ENCODE measurements around the gene MIPOL1.

DNA sequence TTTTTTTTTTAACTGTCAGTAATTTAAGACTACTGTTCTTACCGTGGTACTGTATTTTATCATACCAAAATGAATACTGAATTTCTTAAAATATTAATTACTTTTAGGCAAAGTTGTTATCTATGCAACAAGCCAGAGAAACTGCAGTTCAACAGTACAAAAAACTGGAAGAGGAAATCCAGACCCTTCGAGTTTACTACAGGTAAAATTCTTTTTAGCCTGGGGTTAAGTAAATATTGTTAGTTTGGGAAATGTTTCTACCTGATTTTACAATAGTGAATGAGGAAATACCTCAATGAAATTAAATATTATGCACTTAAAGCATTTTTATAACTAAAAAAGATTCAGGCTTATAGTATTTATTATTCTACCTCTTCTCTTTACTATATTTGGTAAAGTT, 225.0 kb downstream of the MIPOL1 start:
- TF ChIP-seq SETDB1 (IDR thresholded peaks at IDR 0.05; ENCODE audit: insufficient read length, low read length) (no peak), KLF9 (tag by site-specific recombination; IDR thresholded peaks at IDR 0.05; ENCODE audit: low read depth) (no peak), MEIS1 (CRISPR knock-in tag; IDR thresholded peaks at IDR 0.05; ENCODE audit: borderline replicate concordance) (no peak), ZNF558 (tag by site-specific recombination; IDR thresholded peaks at IDR 0.05) (no peak), KLF16 (tag by site-specific recombination; IDR thresholded peaks at IDR 0.05) (no peak), ZNF830 (tag by site-specific recombination; IDR thresholded peaks at IDR 0.05; ENCODE audit: low read depth) (no peak), ZNF596 (tag by site-specific recombination; IDR thresholded peaks at IDR 0.05) (no peak), YY1 (tag by site-specific recombination; IDR thresholded peaks at IDR 0.05) (no peak), SP2 (tag by site-specific recombination; IDR thresholded peaks at IDR 0.05) (no peak), ZNF146 (tag by site-specific recombination; IDR thresholded peaks at IDR 0.05) (no peak)
- TF ChIP-seq, protein P1, sequence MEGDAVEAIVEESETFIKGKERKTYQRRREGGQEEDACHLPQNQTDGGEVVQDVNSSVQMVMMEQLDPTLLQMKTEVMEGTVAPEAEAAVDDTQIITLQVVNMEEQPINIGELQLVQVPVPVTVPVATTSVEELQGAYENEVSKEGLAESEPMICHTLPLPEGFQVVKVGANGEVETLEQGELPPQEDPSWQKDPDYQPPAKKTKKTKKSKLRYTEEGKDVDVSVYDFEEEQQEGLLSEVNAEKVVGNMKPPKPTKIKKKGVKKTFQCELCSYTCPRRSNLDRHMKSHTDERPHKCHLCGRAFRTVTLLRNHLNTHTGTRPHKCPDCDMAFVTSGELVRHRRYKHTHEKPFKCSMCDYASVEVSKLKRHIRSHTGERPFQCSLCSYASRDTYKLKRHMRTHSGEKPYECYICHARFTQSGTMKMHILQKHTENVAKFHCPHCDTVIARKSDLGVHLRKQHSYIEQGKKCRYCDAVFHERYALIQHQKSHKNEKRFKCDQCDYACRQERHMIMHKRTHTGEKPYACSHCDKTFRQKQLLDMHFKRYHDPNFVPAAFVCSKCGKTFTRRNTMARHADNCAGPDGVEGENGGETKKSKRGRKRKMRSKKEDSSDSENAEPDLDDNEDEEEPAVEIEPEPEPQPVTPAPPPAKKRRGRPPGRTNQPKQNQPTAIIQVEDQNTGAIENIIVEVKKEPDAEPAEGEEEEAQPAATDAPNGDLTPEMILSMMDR (tag by site-specific recombination; IDR thresholded peaks at IDR 0.05) = no peak
- TF ChIP-seq, protein P2, sequence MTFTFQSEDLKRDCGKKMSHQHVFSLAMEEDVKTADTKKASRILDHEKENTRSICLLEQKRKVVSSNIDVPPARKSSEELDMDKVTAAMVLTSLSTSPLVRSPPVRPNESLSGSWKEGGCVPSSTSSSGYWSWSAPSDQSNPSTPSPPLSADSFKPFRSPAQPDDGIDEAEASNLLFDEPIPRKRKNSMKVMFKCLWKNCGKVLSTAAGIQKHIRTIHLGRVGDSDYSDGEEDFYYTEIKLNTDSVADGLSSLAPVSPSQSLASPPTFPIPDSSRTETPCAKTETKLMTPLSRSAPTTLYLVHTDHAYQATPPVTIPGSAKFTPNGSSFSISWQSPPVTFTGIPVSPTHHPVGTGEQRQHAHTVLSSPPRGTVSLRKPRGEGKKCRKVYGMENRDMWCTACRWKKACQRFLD (tag by site-specific recombination; IDR thresholded peaks at IDR 0.05) = no peak
- TF ChIP-seq, protein P3, sequence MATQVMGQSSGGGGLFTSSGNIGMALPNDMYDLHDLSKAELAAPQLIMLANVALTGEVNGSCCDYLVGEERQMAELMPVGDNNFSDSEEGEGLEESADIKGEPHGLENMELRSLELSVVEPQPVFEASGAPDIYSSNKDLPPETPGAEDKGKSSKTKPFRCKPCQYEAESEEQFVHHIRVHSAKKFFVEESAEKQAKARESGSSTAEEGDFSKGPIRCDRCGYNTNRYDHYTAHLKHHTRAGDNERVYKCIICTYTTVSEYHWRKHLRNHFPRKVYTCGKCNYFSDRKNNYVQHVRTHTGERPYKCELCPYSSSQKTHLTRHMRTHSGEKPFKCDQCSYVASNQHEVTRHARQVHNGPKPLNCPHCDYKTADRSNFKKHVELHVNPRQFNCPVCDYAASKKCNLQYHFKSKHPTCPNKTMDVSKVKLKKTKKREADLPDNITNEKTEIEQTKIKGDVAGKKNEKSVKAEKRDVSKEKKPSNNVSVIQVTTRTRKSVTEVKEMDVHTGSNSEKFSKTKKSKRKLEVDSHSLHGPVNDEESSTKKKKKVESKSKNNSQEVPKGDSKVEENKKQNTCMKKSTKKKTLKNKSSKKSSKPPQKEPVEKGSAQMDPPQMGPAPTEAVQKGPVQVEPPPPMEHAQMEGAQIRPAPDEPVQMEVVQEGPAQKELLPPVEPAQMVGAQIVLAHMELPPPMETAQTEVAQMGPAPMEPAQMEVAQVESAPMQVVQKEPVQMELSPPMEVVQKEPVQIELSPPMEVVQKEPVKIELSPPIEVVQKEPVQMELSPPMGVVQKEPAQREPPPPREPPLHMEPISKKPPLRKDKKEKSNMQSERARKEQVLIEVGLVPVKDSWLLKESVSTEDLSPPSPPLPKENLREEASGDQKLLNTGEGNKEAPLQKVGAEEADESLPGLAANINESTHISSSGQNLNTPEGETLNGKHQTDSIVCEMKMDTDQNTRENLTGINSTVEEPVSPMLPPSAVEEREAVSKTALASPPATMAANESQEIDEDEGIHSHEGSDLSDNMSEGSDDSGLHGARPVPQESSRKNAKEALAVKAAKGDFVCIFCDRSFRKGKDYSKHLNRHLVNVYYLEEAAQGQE (tag by site-specific recombination; IDR thresholded peaks at IDR 0.05) = no peak
- TF ChIP-seq, protein P4, sequence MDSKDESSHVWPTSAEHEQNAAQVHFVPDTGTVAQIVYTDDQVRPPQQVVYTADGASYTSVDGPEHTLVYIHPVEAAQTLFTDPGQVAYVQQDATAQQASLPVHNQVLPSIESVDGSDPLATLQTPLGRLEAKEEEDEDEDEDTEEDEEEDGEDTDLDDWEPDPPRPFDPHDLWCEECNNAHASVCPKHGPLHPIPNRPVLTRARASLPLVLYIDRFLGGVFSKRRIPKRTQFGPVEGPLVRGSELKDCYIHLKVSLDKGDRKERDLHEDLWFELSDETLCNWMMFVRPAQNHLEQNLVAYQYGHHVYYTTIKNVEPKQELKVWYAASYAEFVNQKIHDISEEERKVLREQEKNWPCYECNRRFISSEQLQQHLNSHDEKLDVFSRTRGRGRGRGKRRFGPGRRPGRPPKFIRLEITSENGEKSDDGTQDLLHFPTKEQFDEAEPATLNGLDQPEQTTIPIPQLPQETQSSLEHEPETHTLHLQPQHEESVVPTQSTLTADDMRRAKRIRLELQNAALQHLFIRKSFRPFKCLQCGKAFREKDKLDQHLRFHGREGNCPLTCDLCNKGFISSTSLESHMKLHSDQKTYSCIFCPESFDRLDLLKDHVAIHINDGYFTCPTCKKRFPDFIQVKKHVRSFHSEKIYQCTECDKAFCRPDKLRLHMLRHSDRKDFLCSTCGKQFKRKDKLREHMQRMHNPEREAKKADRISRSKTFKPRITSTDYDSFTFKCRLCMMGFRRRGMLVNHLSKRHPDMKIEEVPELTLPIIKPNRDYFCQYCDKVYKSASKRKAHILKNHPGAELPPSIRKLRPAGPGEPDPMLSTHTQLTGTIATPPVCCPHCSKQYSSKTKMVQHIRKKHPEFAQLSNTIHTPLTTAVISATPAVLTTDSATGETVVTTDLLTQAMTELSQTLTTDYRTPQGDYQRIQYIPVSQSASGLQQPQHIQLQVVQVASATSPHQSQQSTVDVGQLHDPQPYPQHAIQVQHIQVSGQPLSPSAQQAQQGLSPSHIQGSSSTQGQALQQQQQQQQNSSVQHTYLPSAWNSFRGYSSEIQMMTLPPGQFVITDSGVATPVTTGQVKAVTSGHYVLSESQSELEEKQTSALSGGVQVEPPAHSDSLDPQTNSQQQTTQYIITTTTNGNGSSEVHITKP (tag by site-specific recombination; IDR thresholded peaks at IDR 0.05) = no peak
